Endodermal cell (in vitro differentiated cells): Measurements from ENCODE around the gene IL20RA. TPM values are rescaled to one million over a fixed set of nuclear protein-coding genes. Genes with fewer than 3 reads are reported as not detected.
A peak's percentile ranks its signal among the peaks of the same experiment; 100 is the strongest.
"Not testable (repeated sequence)": the region's sequence is repeated elsewhere in the genome, so short reads cannot be mapped to it uniquely, and the experiment has no call there.

Experiments
- DNase-seq: peaks from one replicate; pipeline ENCODE4 v3.0.0-alpha.2; 2017
- H3K27ac ChIP-seq: 2 replicates; pipeline ENCODE4 v1.5.1; 2013; ENCODE audit warnings: mild to moderate bottlenecking, low read depth, low read length, moderate library complexity
- H3K27me3 ChIP-seq: 2 replicates; pipeline ENCODE4 v1.6.1; 2013; ENCODE audit warnings: mild to moderate bottlenecking, low read length, moderate library complexity; ENCODE audit not compliant: insufficient read depth, control insufficient read depth, poor library complexity, severe bottlenecking
- H3K36me3 ChIP-seq: 2 replicates; pipeline ENCODE4 v1.7.0; 2013; ENCODE audit warnings: mild to moderate bottlenecking, low read length, moderate library complexity; ENCODE audit not compliant: control insufficient read depth, insufficient read depth
- H3K4me1 ChIP-seq: one replicate; pipeline ENCODE4 v1.7.0; 2013; ENCODE audit warnings: low read length; ENCODE audit not compliant: control insufficient read depth, insufficient read depth
- H3K4me3 ChIP-seq: 2 replicates; pipeline ENCODE4 v1.5.1; 2013; ENCODE audit warnings: mild to moderate bottlenecking, low read length, moderate library complexity
- H3K9ac ChIP-seq: 2 replicates; pipeline ENCODE4 v1.6.1; 2013; ENCODE audit warnings: mild to moderate bottlenecking, low read length, moderate library complexity; ENCODE audit not compliant: poor library complexity, severe bottlenecking; ENCODE audit errors: extremely low read depth
- H3K9me3 ChIP-seq: 2 replicates; pipeline ENCODE4 v1.6.1; 2013; ENCODE audit warnings: mild to moderate bottlenecking, low read length, moderate library complexity; ENCODE audit not compliant: control insufficient read depth
- H3K27ac Mint-ChIP-seq: 2 replicates; pipeline ENCODE4 v1.8.0; 2020; ENCODE audit warnings: mixed read lengths
- H3K27me3 Mint-ChIP-seq: 2 replicates; pipeline ENCODE4 v1.8.0; 2021; ENCODE audit warnings: mild to moderate bottlenecking, mixed read lengths; ENCODE audit not compliant: insufficient read depth
- H3K36me3 Mint-ChIP-seq: 2 replicates; pipeline ENCODE4 v1.8.0; 2020; ENCODE audit warnings: low read depth, mixed read lengths
- H3K4me1 Mint-ChIP-seq: 2 replicates; pipeline ENCODE4 v1.8.0; 2020; ENCODE audit warnings: mixed read lengths
- H3K4me3 Mint-ChIP-seq: 2 replicates; pipeline ENCODE4 v1.8.0; 2020; ENCODE audit warnings: mild to moderate bottlenecking, moderate library complexity, mixed read lengths
- H3K9me3 Mint-ChIP-seq: 2 replicates; pipeline ENCODE4 v1.8.0; 2020; ENCODE audit warnings: mild to moderate bottlenecking, mixed read lengths
- CTCF ChIP-seq: fragments of 200-600 bp; sonication (generic); conservative IDR thresholded peaks from 2 replicates; pipeline ENCODE4 v1.5.0; 2021; ENCODE audit warnings: antibody characterized with exemption, mild to moderate bottlenecking
- WGBS, 2 experiments: methylation state at CpG; one replicate each; pipeline versions ENCODE4 v1.1.5 to v1.1.7; 2013; ENCODE audit warnings: missing lambda C conversion rate in 2 of 2, mixed read lengths in 1 of 2; ENCODE audit not compliant: insufficient coverage in 1 of 2, insufficient read length in 1 of 2; 5-methylcytosine and 5-hydroxymethylcytosine counted together
- total RNA-seq, 2 donors: library from RNA; stranded (reverse); fragmentation: NEBNext Ultra II Directional in 1 of 2; extraction: Animal tissue kit (Norgen Biotek cat#: 25700) in 1 of 2; gene quantifications; 2 replicates in 1 of 2; 3 replicates in 1 of 2; pipeline ENCODE4 v1.2.1, GENCODE V29; 2021

IL20RA gene
- total RNA-seq, 2 donors from 2014 or later, result 0.13 to 0.57 TPM

GRCh38 chr6:136961848-136962247 is 82.9 kb downstream of the IL20RA start:
- Mint-ChIP-seq H3K4me3 (no peak overlapping the region), H3K27ac (peak overlapping the region; percentile 13), H3K27me3 (peaks cover 2% of the 10 kb centered on the region), H3K4me1 (peaks cover 55% of the 10 kb centered on the region), H3K9me3 (no peaks in the 10 kb centered on the region), H3K36me3 (no peaks in the 10 kb centered on the region)
- Histone ChIP-seq H3K9me3 (no peaks in the 10 kb centered on the region), H3K4me1 (no peaks in the 10 kb centered on the region), H3K36me3 (no peaks in the 10 kb centered on the region), H3K27me3 (no peaks in the 10 kb centered on the region), H3K27ac (no peak overlapping the region), H3K9ac (no peak overlapping the region), H3K4me3 (no peak overlapping the region)
- no peak for TF ChIP-seq CTCF
- WGBS, 2 experiments, result 92 to 94% methylated on average over 3 to 5 of the region's 5 CpGs
- DNase-seq, result no peak

DNA sequence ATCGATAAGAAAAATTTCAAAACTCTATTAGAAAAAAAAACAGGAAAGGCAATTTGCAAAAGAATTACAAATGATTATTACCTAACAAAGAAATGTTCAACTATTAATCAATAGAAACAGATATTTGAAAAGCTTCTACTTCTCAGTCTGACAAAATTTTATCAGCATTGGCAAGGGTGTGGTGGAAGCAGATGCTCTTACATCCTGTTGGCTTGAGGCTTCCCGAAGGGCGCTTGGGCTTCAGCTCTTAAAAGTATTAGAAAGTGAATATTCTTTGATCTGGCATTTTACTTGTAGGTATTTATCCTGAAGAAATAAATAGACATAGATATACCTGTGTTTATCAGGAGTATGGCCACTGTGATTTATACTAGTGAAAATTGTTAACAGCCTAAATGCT is 84.0 kb downstream of the IL20RA start:
- no peak overlapping the region for H3K27ac ChIP-seq
- H3K9me3 ChIP-seq, result no peaks in the 10 kb centered on the region
- H3K4me3 ChIP-seq, result no peak overlapping the region
- H3K4me1 ChIP-seq, result no peaks in the 10 kb centered on the region
- H3K4me1 Mint-ChIP-seq, result peaks cover 58% of the 10 kb centered on the region
- no peak overlapping the region for H3K9ac ChIP-seq
- H3K27me3 Mint-ChIP-seq, result peaks cover 2% of the 10 kb centered on the region
- H3K27me3 ChIP-seq, result no peaks in the 10 kb centered on the region
- no peaks in the 10 kb centered on the region for H3K36me3 Mint-ChIP-seq
- H3K36me3 ChIP-seq, result no peaks in the 10 kb centered on the region
- no peak for DNase-seq
- no peak overlapping the region for H3K27ac Mint-ChIP-seq
- WGBS, 2 experiments, result 93% methylated on average over 3 of the region's 3 CpGs; no CpG with 5 or more reads in 1 of the 2 experiments
- no peak for TF ChIP-seq CTCF
- no peaks in the 10 kb centered on the region for H3K9me3 Mint-ChIP-seq
- H3K4me3 Mint-ChIP-seq, result no peak overlapping the region

- not testable (repeated sequence) for H3K27ac ChIP-seq, H3K27me3 ChIP-seq, H3K9ac ChIP-seq, H3K4me3 ChIP-seq, H3K9me3 Mint-ChIP-seq, H3K36me3 ChIP-seq, H3K27me3 Mint-ChIP-seq, DNase-seq, H3K9me3 ChIP-seq, H3K4me1 ChIP-seq, H3K36me3 Mint-ChIP-seq, H3K4me3 Mint-ChIP-seq
- 71 to 89% methylated on average over 1 to 6 of the region's 6 CpGs for WGBS, 2 experiments
- H3K27ac Mint-ChIP-seq, result peak overlapping the region; percentile 26
- H3K4me1 Mint-ChIP-seq, result peaks cover 58% of the 10 kb centered on the region
Observed at GRCh38 chr6:136959935-136960334, 84.8 kb downstream of the IL20RA start.

GRCh38 chr6:136959471-136959891 is 85.3 kb downstream of the IL20RA start:
- 74 to 77% methylated on average over 4 to 14 of the region's 14 CpGs for WGBS, 2 experiments
- Histone ChIP-seq H3K4me1 (no peaks in the 10 kb centered on the region), H3K9me3 (no peaks in the 10 kb centered on the region), H3K4me3 (no peak overlapping the region), H3K27ac (no peak overlapping the region), H3K36me3 (no peaks in the 10 kb centered on the region), H3K27me3 (no peaks in the 10 kb centered on the region), H3K9ac (no peak overlapping the region)
- Mint-ChIP-seq H3K27me3 (peaks cover 2% of the 10 kb centered on the region), H3K9me3 (no peaks in the 10 kb centered on the region), H3K4me3 (no peak overlapping the region), H3K36me3 (no peaks in the 10 kb centered on the region), H3K4me1 (peaks cover 53% of the 10 kb centered on the region), H3K27ac (peak overlapping the region; percentile 50)
- DNase-seq, result peak; percentile 75
- TF ChIP-seq CTCF, result no peak
